ENCODE measurements around the gene GPD1L.
"Not testable (repeated sequence)": the region's sequence is repeated elsewhere in the genome, so short reads cannot be mapped to it uniquely, and the experiment has no call there.

Gene GPD1L

GRCh38 chr3:32105291-32106131 is 909 bp upstream of the GPD1L start:
- DNase-seq (ENCODE audit: low read depth): peak; percentile 22

DNA sequence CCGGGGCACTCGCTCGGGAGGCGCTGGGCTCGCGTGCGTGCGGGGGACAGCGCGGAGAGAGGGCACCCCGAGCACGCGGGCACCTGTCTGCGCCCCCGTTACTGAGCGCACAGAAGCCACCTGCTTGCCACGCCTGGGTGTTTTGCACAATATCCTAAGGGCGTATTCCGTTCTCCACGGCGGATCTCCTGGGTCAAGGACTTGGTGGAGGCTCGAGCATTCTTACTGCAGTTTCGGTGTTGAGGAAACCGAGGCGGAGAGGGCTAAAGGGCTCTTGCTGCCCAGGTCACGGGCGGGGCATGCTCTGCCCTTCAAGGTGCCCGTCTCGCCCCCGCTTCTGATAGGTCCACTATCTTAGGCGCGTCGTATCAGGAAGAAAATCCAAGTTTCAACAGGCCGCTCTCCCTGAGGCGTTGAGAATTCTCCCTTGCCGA is 526 bp downstream of the GPD1L start:
- no peak for DNase-seq (ENCODE audit: low read depth)

DNA sequence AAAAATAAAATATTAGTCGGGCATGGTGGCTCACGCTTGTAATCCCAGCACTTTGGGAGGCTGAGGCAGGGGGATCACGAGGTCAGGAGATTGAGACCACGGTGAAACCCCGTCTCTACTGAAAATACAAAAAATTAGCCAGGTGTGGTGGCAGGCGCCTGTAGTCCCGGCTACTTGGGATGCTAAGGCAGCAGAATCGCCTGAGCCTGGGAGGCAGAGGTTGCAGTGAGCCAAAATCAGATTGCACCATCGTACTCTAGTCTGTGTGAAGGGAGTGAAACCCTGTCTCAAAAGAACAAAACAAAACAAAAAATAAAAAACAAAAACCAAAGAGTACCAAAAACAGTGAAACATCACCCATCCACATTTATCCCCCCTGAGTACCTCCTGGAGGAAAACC is 1.8 kb downstream of the GPD1L start:
- DNase-seq (ENCODE audit: low read depth): not testable (repeated sequence)

DNA sequence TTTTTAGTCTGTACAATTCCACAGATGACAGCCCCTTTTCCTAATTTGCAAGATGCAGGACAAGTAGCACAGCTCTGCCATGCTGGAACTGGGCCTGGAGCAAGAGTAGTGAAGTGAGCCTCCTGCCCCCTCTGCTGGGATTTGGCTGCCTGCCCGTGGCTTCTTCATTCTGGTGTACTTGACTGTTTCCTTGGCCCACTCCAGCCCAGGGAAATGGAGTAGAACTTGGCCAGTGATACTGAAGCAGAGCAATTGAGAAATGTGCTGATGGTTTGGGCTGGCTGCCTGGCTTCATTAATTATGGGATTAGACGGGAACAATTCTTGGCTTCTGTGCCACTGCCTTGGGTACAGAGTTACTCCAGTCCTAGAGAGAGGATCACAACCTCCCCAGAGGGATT is 2.8 kb downstream of the GPD1L start:
- peak; percentile 36 for DNase-seq (ENCODE audit: low read depth)

DNA sequence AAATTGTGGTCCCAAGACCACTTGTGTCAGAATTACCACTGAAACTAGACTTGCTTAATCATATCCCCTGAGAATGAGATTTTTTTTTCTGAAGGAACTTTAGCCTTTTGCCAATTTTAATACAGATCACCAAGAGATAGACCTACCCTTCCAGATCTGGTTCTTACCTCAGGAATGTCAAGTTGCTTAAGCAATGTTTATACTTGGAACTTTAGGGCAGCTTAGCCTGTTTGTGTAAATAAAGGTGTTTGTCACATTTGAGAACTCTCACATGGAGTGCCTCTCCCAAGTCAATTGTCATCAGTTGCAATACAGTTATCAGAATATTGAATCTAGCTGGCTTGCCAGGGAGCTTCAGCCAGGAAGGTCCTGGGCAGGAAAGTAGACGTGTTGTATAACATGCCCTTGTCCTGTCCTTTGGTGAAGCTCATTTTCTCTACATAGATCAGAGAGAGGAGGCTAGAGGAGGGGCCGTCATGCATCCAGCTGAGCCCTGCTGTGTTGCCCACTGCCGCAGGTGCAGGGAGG is 3.9 kb downstream of the GPD1L start:
- no peak for DNase-seq (ENCODE audit: low read depth)

- no peak for DNase-seq (ENCODE audit: low read depth)
Measured at GRCh38 chr3:32111560-32111959, 5.1 kb downstream of the GPD1L start.

DNA sequence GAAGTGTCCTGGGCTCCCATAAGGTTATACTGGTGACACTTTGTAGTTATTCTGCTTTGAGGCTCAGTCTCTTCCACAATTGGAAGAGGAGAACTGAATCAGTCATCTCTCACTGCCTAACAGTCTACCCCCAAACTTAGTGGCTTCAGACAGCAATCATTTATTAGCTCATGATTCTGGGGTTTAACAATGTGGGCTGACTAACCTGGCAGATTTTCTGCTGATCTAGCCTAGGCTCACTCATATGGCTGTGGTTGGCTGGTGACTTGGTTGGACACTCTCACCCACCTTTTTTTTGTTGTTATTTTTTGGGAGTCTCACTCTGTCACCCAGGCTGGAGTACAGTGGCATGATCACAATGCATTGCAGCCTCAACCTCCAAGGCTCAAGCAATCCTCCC is 7.1 kb downstream of the GPD1L start:
- DNase-seq (ENCODE audit: low read depth): no peak

GRCh38 chr3:32113981-32114545 is 7.6 kb downstream of the GPD1L start:
- DNase-seq (ENCODE audit: low read depth): no peak

GRCh38 chr3:32114546-32115386 is 8.3 kb downstream of the GPD1L start:
- not testable (repeated sequence) for DNase-seq (ENCODE audit: low read depth)

DNA sequence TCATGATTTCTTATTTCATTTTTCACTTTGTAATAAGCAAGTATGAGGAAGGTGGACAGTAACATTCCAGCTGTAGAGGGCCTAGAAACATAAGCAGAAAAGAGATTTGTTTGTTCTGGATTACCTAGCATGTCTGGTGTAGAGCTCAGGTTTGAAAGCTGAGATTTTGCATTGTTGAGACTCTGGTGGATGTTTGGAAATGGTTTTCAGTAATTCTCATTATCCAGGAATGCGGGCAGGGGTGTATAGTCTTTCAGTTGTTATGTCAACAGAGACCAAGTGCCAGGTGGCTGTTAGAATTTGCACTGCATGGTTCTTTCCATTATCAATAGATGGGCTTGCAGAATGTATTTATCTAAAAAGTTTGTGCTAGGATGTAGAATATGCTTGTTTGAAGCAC is 10.9 kb downstream of the GPD1L start:
- no peak for DNase-seq (ENCODE audit: low read depth)

DNA sequence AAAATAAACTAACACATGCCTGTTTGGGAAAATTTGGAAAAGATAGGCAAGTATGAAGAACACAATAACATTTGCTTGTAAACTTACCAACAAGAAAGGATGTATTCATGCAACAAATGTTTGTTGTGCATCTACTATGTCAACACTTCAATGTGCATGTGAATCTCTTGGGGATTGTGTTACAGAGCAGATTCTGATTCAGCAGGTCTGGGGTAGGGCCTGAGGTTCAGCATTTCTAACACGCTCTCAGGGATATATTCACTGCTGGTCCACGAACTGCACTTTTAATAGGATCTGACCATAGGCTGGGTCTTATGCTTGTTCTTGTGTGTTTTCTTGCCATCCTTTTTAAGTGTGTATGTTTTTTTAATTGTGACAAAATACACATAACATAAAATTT is 11.8 kb downstream of the GPD1L start:
- no peak for DNase-seq (ENCODE audit: low read depth)

GRCh38 chr3:32120471-32120870 is 14.1 kb downstream of the GPD1L start:
- DNase-seq (ENCODE audit: low read depth): no peak

GRCh38 chr3:32121137-32121536 is 14.7 kb downstream of the GPD1L start:
- no peak for DNase-seq (ENCODE audit: low read depth)

DNA sequence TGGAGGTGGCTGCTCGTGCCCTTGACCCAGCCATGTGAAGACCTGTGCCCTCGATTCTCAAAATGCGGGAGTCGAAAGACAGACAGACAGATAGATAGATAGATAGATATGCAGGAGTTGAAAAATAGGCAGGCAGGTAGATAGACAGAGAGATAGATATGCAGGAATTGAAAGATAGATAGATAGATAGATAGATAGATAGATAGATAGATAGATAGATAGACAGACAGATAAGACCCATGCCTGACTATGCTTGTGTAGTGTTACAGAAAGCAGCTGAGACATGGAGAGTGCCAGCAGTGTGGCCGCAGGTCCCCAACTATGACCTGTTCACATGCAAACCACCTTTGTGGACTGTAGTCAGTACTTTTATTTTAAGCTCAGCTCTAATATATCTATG is 17.2 kb downstream of the GPD1L start:
- DNase-seq (ENCODE audit: low read depth): no peak

DNA sequence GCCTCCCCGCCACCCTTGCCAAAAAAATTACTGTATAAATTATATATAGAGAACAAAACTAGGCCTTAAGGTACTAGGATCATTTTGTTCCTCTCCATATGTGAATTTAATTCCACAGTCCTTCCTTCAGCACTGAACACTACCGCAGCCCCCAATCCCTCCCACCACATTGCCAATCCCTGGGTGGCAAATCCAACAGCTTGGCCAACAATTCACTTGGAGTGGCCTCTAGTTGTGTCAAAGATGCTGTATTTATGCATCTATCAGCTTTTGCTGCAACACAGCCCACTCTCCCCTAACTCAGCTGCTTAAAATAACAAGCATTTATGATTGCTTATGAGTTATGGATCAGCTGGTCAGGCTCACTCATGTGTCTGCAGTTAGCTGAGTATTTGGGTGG is 18.6 kb downstream of the GPD1L start:
- DNase-seq (ENCODE audit: low read depth): no peak

DNA sequence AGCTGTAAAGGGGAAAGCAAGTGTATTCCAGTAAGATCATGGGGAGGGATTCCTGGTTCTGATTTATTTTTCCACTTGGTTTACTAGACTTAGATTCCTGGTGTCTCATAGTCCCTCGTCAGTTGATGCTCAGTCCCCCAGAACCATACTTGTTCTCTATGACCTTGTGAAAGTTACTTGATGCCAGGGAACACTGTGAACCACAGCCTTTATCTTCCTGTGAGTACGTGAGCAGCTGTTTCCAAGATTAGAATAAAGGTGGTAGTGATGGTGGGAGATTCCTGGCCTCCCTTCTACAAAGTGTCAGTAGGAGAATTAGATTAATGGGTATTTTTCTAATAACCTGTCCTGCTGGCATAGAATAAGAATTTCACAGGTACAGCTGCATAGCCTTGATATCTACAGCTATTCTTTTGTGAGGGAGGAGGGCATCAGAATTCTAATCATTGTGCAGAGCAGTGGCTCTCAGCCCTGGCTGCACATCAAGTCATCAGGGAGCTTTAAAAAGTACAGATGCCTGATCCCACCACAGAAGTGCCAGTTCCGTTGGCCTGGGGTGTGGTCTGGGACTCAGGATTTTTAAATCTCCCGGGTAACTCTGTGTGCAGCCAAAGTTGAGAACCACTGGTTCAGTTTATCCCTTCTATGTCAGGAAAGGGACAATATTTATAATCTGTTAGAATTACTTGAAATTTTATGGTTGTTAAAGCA is 20.0 kb downstream of the GPD1L start:
- DNase-seq (ENCODE audit: low read depth): no peak

- DNase-seq (ENCODE audit: low read depth): no peak
Measured at GRCh38 chr3:32127219-32127826, 20.9 kb downstream of the GPD1L start.

- DNase-seq (ENCODE audit: low read depth): no peak
Measured at GRCh38 chr3:32128936-32129335, 22.5 kb downstream of the GPD1L start.

GRCh38 chr3:32129832-32130231 is 23.4 kb downstream of the GPD1L start:
- no peak for DNase-seq (ENCODE audit: low read depth)

- DNase-seq (ENCODE audit: low read depth): no peak
Measured at GRCh38 chr3:32132121-32132520, 25.7 kb downstream of the GPD1L start.

- no peak for DNase-seq (ENCODE audit: low read depth)
Measured at GRCh38 chr3:32132706-32133105, 26.3 kb downstream of the GPD1L start.

DNA sequence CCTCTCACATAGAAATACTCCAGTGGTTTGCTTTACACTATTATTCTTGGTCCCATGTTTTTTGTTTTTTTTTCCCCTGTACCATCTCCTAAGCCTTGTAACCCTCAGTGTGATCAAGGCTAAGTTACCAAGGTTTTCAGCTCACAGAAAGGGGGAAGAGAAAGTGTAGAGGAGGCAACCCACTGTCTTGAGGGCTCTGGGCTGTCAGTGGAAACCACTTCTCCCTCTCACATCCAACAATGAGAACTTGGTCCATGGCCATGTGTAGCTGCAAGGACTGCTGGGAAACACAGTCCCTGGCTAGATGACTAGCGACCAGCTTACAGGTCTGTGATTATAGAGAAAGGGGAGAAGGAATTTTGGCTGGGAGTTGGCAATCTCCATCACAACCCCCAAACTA is 30.3 kb downstream of the GPD1L start:
- DNase-seq (ENCODE audit: low read depth): no peak
